HG03097 (cell line): ENCODE data around the gene MOB2.

Experiments
- ATAC-seq: cut with Tn5 transposase; IDR thresholded peaks from one replicate; pipeline ENCODE4 v1.9.1; 2021; ENCODE audit not compliant: unreplicated experiment, low FRiP score

Gene MOB2

GRCh38 chr11:1488575-1489180, 2.1 kb upstream of the MOB2 start:
- no peak for ATAC-seq

GRCh38 chr11:1487851-1488574, 1.4 kb upstream of the MOB2 start:
- no peak for ATAC-seq

GRCh38 chr11:1487091-1487850, 692 bp upstream of the MOB2 start:
- no peak for ATAC-seq

- no peak for ATAC-seq
These were observed 1.1 kb downstream of the MOB2 start for GRCh38 chr11:1485504-1485885.

GRCh38 chr11:1484695-1485503, 1.7 kb downstream of the MOB2 start:
- no peak for ATAC-seq

- no peak for ATAC-seq
These were observed 2.4 kb downstream of the MOB2 start for GRCh38 chr11:1484061-1484671.

GRCh38 chr11:1483445-1483961, 3.1 kb downstream of the MOB2 start:
- ATAC-seq, result no peak

GRCh38 chr11:1482581-1483444, 3.8 kb downstream of the MOB2 start:
- ATAC-seq, result no peak

- no peak for ATAC-seq
These were observed 4.6 kb downstream of the MOB2 start for GRCh38 chr11:1481861-1482441.

- ATAC-seq, result no peak
These were observed 5.1 kb downstream of the MOB2 start for GRCh38 chr11:1481483-1481825.

GRCh38 chr11:1480555-1481482, 5.8 kb downstream of the MOB2 start:
- ATAC-seq, result no peak

- ATAC-seq, result no peak
These were observed 6.4 kb downstream of the MOB2 start for GRCh38 chr11:1480191-1480554.

- no peak for ATAC-seq
These were observed 6.9 kb downstream of the MOB2 start for GRCh38 chr11:1479678-1480118.

- no peak for ATAC-seq
These were observed 7.4 kb downstream of the MOB2 start for GRCh38 chr11:1479006-1479677.

- no peak for ATAC-seq
These were observed 8.0 kb downstream of the MOB2 start for GRCh38 chr11:1478544-1478943.

- no peak for ATAC-seq
These were observed 8.6 kb downstream of the MOB2 start for GRCh38 chr11:1478011-1478410.

GRCh38 chr11:1476940-1477736, 9.4 kb downstream of the MOB2 start:
- no peak for ATAC-seq
